GM18907 (cell line): ENCODE data around the gene ADAM8.
"Not testable (repeated sequence)": the region's sequence is repeated elsewhere in the genome, so short reads cannot be mapped to it uniquely, and the experiment has no call there.

Source experiments
- ATAC-seq: cut with Tn5 transposase; IDR thresholded peaks from one replicate; pipeline ENCODE4 v1.9.1; 2021; ENCODE audit warnings: mild to moderate bottlenecking, moderate library complexity; ENCODE audit not compliant: unreplicated experiment

ADAM8 gene

DNA sequence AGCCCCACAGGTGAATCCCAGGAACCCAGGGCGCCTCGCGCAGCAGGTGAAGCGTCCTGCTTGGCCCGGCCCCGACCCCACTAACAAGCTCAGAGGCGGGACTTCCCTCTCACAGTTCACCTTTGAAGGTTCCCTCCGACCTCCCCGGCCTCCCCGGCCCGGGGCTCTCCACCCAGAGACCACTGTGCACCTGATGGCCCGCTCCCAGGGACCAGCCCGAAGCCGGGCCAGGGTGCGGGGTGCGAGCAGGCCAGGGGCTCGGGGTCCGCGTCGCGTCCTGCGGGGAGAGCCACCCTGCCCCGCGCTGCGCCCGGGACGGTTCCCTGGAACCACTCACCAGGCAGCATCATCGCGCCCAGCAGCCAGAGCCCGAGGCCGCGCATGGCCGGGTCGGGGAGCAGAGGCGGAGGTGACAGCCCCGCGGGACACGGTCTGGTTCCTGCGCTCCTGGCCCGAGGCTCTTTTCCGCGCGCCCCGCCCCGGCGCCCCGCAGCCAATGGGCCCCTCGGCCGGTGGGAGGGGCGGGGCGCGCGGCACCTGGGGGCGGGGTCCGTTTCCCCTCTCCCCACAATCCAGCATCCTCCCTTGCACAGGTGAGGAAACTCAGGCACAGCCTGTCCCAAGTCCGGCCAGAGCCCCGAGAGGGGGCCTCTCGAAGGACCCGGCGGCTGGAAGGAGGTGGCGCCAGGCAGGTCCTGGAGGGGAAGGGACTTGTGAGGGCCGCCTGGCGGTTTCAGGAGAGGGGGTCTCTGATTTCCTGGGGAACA, at the start of gene ADAM8:
Gene ADAM8, minus strand, starts transcription at position 434 of the 767 bp plus-strand sequence. Its CDS starts 51 bp downstream, at position 383.
- ATAC-seq: peak; percentile 34

DNA sequence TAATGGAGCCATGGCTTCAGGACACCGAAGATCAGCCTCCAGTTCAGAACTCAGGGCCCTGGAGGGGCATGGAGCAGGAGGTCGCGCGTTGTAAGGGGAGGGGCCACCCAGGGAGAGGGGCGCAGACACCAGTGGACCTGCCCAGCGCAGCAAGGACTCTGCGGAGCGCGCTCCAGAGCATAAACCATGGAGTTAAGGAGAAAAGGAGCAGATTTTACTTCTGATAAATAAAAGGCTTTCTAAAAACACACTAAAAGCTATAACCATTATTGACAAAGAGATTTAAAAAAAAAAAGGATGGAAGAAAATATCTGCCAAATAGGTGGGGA, 49.5 kb upstream of the ADAM8 start:
- ATAC-seq: no peak

DNA sequence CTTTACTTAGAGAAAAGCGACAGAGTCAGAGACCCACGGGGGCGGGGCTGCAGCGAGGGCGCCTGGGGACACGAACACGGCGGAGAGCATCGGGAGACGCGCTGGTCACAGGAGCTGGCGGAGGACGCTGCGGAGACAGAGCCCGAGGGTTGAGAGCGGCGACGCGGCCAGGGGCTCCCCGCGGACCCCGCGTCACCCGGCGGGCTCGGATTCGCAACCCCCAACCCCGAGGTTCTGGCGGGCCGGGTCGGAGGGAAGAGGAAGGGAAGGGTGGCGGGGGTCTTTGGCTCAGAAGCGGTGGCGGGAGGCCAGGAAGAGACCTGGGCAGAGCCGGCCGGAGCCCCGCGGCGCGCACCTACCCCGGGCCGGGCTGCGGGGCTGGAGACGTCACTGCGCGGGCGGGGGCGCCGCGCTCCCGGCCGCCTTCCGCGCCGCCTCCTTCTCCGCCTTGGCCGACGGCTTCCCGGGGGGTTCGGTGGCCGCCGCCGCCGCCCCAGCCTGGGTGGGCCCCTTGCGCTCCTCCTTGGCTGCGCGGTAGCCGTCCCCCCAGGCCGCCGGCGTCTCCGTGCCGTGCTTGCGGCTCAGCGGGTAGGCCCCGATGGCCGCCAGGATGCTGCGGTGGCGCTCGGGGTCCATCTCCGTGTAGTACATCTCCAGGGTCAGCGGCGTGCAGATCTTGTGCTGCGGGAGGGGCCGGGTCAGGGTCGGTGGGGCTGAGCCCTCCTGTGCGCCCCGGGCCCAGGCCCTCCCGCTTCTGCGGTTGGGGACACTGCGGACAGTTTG, 49.0 kb upstream of the ADAM8 start:
- ATAC-seq: no peak

DNA sequence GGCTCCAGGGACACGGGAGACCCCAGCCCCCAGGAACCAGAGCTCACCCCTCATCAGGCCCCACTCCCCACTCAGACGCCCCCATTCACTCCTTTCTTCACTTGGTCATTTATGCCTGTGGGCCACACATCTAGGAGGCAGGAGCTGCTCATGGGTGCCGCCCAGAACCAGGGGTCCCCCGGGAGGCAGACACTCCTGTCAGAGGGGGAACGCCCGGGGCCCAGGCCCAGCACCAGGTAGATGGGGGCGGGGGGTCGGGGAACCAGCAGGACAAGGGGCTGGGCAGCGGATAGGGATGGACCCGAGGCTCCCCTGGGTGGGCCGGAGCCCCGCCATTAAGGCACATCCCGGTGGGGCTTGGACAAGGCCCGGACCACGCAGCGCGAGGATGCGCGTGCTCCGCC, 48.2 kb upstream of the ADAM8 start:
- no peak for ATAC-seq

DNA sequence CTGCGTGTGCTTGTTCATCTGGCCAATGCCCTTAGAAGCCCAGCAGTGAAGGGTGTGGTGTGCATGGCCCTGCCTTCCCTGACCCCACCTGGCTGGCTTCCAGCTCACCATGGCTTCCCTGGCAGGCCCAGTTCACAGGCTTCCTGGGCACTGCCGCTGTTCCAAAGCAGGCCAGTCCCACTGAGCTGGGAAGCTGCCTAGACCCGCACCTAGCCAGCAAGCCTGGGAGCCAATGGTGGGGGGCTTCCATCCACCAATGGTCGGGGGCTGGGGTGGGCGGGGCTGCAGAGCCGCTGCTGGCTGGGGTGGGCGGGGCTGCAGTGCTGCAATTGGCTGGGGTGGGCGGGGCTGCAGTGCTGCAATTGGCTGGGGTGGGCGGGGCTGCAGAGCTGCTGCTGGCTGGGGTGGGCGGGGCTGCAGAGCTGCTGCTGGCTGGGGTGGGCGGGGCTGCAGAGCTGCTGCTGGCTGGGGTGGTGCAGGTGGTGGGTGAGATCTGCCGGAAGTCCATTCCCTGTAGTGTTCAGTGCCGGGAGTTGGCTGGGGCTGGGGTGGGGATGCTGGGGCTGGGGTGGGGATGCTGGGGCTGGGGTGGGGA, 47.6 kb upstream of the ADAM8 start:
- ATAC-seq: no peak

DNA sequence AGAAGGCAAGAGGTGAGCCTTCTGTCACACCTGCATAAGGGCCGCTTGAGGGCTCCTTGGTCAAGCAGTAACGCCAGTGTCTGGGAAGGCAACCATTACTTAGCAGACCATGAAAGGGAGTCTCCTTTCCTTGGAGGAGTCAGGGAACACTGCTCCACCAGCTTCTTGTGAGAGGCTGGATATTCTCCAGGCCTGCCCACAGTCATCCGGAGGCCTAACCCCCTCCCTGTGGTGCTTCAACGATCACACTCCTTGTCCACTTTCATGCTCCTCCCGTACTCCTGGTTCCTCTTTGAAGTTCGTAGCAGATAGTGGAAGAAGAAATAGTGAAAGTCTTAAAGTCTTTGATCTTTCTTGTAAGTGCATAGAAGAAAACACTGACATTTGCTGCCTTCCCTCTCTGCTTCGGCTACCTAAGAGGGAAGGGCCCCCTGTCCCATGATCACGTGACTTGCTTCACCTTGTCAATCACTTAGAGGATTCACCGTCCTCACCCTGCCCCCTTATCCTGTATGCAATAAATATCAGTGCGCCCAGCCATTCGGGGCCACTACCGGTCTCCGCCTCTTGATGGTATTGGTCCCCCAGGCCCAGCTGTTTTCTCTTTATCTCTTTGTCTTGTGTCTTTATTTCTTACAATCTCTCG, 45.5 kb upstream of the ADAM8 start:
- not testable (repeated sequence) for ATAC-seq

DNA sequence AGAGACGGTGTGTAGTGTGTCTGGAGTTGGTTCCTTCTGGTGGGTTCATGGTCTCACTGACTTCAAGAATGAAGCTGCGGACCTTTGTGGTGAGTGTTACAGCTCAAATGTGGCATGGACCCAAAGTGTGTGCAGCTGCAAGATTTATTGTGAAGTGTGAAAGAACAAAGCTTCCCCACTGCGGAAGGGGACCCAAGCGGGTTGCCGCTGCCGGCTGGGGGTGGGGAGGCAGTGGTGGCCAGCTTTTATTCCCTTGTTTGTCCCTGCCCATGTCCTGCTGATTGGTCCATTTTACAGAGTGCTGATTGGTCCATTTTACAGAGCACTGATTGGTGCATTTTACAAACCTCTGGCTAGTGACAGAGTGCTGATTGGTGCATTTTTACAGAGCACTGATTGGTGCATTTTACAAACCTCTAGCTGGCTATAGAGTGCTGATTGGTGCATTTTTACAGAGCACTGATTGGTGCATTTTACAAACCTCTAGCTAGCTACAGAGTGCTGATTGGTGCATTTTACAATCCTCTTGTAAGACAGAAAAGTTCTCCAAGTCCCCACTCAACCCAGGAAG, 44.3 kb upstream of the ADAM8 start:
- ATAC-seq: not testable (repeated sequence)

DNA sequence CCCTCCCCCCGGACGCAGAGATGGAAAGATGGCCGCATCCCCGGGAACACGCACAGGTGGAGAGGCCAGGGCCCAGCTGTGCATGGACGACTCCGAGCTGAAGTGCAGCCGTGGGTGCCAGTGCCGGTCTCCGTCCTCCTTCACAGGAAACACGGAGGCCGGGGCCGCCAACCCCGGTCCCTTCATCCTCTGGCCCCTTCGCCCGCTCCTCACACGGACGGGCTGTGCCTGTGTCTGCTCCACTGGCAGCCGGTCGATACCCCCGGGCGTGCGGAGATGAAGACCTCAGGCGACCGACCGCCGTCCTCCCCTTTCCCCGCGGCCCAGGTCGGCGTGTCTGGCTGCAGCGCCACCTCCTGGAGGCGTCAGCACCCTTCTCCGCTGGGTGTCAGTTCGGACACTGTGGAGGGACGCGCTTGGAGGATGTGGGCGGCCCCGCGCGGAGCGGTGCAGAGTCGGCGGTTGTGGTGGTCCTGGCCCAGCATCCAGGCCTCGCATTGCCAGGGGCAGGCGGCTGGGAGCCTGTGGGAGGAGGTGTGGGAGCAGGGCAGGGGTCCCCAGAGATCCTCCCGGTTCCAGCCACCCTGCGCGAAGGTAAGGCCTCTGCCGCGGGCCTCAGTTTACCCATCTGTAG, 41.9 kb upstream of the ADAM8 start:
- ATAC-seq: no peak

DNA sequence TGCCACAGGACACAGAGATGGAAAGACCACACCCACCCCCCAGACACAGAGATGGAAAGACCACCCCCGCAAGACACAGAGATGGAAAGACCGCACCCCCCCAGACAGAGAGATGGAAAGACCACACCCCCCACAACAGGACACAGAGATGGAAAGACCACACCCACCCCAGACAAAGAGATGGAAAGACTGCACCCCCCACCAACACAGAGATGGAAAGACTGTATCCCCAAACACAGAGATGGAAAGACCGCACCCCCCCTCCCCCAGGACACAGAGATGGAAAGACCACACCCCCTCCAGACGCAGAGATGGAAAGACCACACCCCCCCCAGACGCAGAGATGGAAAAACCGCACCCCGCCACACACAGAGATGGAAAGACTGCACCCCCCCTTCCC, 40.1 kb upstream of the ADAM8 start:
- ATAC-seq: no peak

DNA sequence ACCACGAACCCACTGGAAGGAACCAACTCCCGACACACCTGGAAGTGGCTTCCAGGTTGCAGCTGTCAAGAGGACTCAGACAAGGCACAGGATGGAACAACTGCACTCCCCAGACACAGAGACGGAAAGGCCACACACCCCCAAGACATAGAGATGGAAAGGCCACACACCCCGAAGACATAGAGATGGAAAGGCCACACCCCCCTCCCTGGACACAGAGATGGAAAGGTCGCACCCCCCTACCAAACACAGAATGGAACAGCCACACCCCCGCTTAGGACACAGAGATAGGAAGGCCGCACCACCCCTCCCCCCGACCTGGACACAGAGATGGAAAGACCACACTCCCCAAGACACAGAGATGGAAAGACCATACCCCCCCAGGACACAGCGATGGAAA, 39.6 kb upstream of the ADAM8 start:
- ATAC-seq: no peak

DNA sequence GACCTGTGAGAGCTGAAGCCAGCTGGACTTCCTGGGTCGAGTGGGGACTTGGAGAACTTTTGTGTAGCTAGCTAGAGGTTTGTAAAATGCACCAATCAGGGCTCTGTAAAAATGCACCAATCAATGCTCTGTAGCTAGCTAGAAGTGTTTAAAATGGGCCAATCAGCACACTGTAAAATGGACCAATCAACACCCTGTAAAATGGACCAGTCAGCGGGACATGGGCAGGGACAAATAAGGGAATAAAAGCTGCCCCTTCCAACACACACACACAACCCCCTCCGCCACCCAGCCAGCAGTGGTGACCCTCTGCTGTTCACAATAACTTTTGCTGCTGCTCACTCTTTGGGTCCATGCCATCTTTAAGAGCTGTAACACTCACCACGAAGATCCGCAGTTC, 39.2 kb upstream of the ADAM8 start:
- ATAC-seq: no peak

DNA sequence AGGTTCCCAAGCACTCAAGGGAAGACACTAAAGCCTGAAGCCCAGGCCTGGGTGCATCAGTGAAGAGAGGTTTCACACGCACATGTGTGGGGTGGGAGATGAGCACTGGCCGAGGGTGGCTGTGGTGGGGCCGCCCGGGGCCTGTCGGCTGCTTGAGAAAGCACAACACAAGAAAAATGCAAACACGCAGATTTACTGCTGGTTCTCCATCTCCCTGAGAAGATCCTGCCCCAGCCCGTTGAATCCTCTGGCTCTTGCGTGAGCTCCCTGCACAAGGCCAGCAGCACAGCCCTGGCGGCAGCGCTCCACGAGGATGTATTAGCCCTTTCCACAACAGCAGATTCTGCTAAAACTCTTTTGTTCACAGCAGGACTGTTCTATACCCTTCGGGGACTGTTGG, 38.2 kb upstream of the ADAM8 start:
- ATAC-seq: no peak

DNA sequence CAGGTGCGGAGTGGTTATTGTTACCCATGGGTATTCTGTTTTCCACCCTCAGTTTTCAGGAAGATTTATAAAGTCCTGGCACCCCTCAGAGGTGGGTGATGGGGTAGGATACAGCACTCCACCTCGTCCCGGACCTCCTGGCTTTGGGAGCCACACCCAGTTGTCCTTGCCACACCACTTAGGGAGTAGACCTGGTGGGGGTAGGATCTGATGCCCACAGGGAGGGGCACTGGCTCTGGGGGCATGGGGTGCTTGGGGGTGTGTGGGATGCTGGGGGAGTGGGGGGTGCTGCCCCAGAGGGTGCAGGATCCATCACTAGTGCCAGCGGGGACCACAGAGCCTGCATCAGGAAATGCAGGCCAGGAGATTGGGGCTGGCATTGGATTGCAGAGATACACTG, 36.5 kb upstream of the ADAM8 start:
- no peak for ATAC-seq

DNA sequence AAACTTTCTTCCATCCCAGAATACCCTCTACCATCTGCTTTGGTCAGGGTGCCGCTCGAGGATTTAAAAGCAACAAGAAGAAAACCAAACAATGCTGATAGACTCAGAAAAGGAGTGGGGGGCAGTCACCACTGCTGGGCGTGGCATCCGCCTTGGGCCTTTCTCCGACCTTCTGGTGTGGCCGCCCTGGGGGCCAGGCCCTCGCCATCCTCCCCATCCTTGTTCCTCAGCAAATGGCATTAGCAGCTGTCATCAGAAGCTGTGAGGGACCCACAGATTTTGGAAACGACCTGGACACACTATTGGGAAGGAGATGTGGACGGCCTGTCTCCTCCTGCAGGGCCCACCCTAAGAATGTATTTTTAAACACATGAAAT, 36.1 kb upstream of the ADAM8 start:
- no peak for ATAC-seq

DNA sequence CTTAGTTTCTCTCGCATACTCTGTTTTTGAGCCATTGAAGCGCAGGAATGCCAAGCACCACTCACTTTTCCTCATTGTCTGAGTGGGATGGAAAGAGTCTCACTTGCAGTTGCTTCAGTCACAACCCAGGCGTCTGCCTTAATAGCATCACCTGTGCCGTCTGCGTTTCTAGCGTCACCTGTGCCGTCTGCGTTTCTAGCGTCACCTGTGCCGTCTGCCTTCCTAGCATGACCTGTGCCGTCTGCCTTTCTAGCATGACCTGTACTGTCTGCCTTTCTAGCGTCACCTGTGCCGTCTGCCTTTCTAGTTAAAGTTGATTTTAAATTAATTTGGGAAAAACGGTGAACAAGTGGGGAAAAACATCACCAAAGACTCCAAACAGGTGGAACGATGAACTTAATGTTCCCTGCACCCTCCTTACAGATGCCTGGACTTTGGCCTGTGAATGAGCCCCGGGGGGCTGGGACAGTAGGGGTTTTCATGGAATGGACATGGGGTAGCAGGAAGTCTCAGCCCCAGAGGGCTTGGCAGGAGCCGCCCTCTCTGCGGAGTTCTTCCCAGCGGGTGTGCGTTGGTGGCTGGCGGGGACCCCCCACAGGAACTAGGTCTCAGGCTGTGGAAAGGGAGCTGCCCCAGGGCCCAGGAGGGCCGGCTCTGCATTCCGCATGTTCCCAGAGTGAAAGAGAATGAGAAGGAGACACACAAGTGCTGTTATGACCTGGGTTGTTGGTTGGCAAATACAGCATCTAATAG, 35.5 kb upstream of the ADAM8 start:
- no peak for ATAC-seq

DNA sequence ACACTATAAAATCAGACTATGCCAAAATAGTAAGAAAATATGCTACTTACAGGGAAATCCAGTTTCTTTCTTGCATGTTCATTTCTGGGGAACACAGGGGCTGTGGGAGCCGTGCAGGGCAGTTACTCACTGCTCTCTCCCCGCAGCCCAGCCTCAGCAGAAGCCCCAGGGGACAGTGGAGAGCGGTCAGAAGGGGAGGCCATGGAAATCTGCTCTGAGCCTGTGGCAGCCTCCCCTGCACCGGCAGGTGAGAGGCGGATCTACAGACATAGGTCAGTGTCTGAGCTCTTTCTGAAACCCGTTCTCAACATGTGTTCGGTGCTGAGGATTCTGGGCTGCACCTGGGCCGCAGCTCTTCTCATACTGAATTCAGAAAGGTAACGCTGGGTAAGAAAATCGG, 34.9 kb upstream of the ADAM8 start:
- no peak for ATAC-seq

DNA sequence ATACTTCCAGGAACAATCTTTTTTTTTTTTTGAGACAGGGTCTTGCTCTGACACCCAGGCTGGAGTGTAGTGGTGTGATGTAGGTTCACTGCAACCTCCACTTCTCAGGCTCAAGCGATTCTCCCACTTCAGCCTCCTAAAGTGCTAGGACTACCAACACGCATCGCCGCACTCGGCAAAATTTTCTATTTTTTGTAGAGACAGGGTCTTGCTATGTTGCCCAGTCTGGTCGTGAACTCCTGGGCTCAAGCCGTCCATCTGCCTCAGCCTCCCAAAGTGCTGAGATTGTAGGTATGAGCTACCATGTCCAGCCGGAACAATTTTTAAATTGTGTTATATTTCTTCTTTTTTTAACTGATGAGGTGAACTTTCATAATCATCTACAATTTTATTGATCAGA, 34.1 kb upstream of the ADAM8 start:
- no peak for ATAC-seq

DNA sequence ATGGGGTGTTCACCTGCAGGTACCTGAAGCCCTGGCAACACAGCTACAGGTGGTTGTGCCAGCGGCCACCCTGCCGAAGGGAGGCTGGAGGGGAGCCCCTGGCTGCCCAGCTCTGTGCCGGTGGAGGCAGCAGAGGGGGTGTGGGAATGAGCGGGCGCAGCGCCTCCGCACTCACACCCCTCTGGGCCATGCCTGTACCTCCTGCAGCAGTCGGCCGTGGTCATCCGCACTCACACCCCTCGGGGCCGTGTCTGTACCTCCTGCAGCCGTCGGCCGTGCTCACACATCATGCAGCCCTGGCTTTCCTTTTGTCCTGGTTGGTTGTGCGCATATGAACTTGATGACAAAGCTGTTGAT, 33.7 kb upstream of the ADAM8 start:
- ATAC-seq: no peak

DNA sequence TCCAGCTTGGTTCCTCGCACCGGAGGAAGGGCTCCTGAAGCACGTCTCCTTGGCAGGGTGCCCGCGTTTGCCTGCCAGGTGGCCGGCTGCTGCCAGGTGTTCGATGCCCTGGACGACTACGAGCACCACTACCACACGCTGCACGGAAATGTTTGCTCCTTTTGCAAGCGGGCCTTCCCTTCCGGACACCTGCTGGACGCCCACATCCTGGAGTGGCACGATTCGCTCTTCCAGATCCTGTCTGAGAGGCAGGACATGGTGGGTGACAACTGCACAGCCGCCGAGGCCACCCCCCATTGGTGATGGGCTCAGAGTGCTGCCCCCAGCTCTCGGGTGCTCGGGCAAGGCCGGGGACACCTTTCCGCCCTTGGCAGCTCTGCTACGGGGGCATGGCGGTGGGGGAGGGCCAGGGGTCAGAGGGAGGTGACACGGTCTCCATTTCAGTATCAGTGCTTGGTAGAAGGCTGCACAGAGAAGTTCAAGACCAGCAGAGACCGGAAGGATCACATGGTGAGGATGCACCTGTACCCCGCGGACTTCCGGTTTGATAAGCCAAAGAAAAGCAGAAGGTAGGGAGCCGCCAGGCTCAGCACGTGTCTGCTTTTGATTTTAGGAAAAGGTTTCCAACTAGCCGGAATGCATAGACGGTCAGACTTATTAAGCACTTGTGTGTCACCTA, 33.2 kb upstream of the ADAM8 start:
- ATAC-seq: no peak
